Natural killer cell (primary cell): ENCODE measurements around the gene PTTG1. TPM values are rescaled to one million over a fixed set of nuclear protein-coding genes. Genes with fewer than 3 reads are reported as not detected.
A peak's percentile ranks its signal among the peaks of the same experiment; 100 is the strongest.

Experiments
- ATAC-seq, 3 donors: fragments of 150-1000 bp in 2 of 3; fragments of 200-7000 bp in 1 of 3; cut with Tn5 transposase; 1 replicate in 1 of 3; 2 replicates in 2 of 3; pipeline ENCODE4 v1.10.0; 2021; ENCODE audit warnings: mild to moderate bottlenecking in 2 of 3, moderate library complexity in 2 of 3
- DNase-seq, 2 donors: peaks; one replicate each; pipeline versions ENCODE4 v3.0.0 to v3.0.0-alpha.2; 2013 to 2021; ENCODE audit warnings: mixed read lengths in 1 of 2
- H3K27ac ChIP-seq: one replicate; pipeline ENCODE4 v1.5.1; 2013; ENCODE audit warnings: mild to moderate bottlenecking, low read length
- H3K27me3 ChIP-seq: one replicate; pipeline ENCODE4 v1.6.1; 2013; ENCODE audit warnings: low read length; ENCODE audit not compliant: control insufficient read depth, insufficient read depth
- H3K36me3 ChIP-seq: one replicate; pipeline ENCODE4 v1.6.1; 2013; ENCODE audit warnings: low read length; ENCODE audit not compliant: control insufficient read depth, insufficient read depth
- H3K4me1 ChIP-seq: one replicate; pipeline ENCODE4 v1.6.1; 2013; ENCODE audit warnings: low read length; ENCODE audit not compliant: control insufficient read depth, insufficient read depth
- H3K4me3 ChIP-seq: one replicate; pipeline ENCODE4 v1.5.1; 2013; ENCODE audit warnings: low read length
- H3K9me3 ChIP-seq: one replicate; pipeline ENCODE4 v1.6.1; 2013; ENCODE audit warnings: low read length; ENCODE audit not compliant: control insufficient read depth, insufficient read depth
- H3K27ac Mint-ChIP-seq, 2 donors: one replicate each; pipeline ENCODE4 v1.8.0; 2022; ENCODE audit warnings: mild to moderate bottlenecking in 2 of 2, mixed read lengths in 2 of 2, moderate library complexity in 1 of 2
- H3K27me3 Mint-ChIP-seq, 2 donors: one replicate each; pipeline ENCODE4 v1.8.0; 2022; ENCODE audit warnings: low read depth in 2 of 2, mixed read lengths in 2 of 2
- H3K36me3 Mint-ChIP-seq: one replicate; pipeline ENCODE4 v1.8.0; 2022; ENCODE audit warnings: mixed read lengths
- H3K4me1 Mint-ChIP-seq, 2 donors: one replicate each; pipeline ENCODE4 v1.8.0; 2022; ENCODE audit warnings: mixed read lengths in 2 of 2
- H3K4me3 Mint-ChIP-seq: one replicate; pipeline ENCODE4 v1.8.0; 2022; ENCODE audit warnings: mild to moderate bottlenecking, moderate library complexity, mixed read lengths
- H3K9me3 Mint-ChIP-seq, 2 donors: one replicate each; pipeline ENCODE4 v1.8.0; 2022; ENCODE audit warnings: mixed read lengths in 2 of 2
- WGBS: methylation state at CpG from one replicate; pipeline ENCODE4 v1.1.7; 2013; ENCODE audit warnings: missing lambda C conversion rate; ENCODE audit not compliant: insufficient coverage; 5-methylcytosine and 5-hydroxymethylcytosine counted together
- intact Hi-C: fragments of 100-400 bp; cut with micrococcal nuclease; formaldehyde crosslinking; loops from one replicate; pipeline ENCODE4 v1.14.2; 2022
- total RNA-seq, 4 donors: library from RNA; stranded (reverse); fragments of 120-200 nt in 1 of 4; gene quantifications; one replicate each; pipeline versions ENCODE4 v1.2.3 to v1.2.4, GENCODE V29; 2013 to 2022
- TF ChIP-seq, protein P1 (sequence below): fragments of 200-600 bp; IDR thresholded peaks from one replicate; pipeline ENCODE4 v1.8.0; 2022; ENCODE audit warnings: antibody characterized with exemption

PTTG1 gene
- total RNA-seq = 10 to 100 TPM; 11.7 to 14.8 (median 12.1) TPM
- 14.6 TPM for total RNA-seq (2013)

DNA sequence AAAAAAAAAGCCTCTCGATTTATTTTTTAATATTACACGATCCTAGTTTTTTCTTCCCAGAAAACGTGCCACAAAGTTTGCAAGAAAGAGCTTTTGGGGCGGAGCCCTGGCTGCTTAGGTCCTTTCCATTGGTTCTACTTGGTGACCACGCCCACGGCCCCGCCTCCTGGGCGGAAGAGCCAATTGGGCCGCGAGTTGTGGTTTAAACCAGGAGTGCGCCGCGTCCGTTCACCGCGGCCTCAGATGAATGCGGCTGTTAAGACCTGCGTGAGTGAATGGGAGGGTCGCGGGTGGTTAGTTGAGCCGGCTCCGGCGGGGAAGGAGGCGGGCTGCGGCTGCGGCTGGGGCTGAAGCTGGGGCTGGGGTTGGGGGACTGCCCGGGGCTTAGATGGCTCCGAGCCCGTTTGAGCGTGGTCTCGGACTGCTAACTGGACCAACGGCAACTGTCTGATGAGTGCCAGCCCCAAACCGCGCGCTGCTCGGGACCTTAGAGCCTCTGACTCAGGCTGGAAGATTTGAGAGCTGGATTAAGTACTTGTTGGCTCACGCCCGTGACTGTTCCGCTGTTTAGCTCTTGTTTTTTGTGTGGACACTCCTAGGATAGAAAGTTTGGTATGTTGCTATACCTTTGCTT is at the start of gene PTTG1:
TSS of gene PTTG1 (plus strand) at position 231 of the 634 bp plus-strand sequence. CDS start 458 bp downstream, outside the sequence.
- no peaks in the 10 kb centered on the region for H3K36me3 Mint-ChIP-seq
- DNase-seq (peak; percentile 92 to 96), ATAC-seq (peak; percentile 68 to 85 (median 78))
- Histone ChIP-seq H3K36me3 (no peaks in the 10 kb centered on the region), H3K4me1 (peaks cover 19% of the 10 kb centered on the region), H3K4me3 (peak within 1 kb of the TSS; percentile 63), H3K27me3 (no peaks in the 10 kb centered on the region), H3K27ac (peak within 1 kb of the TSS; percentile 83), H3K9me3 (no peaks in the 10 kb centered on the region)
- peaks cover 61 to 63% of the 10 kb centered on the region in 2 donors for H3K4me1 Mint-ChIP-seq
- WGBS = 0% methylated on average over 38 of the region's 39 CpGs
- H3K4me3 Mint-ChIP-seq = peak within 1 kb of the TSS; percentile 96
- intact Hi-C loops = loop anchor here (1.0 to 5.0 kb wide), 3 partner anchors 46 to 1213 kb away; partner anchors contain the start of gene RNF145
- no peaks in the 10 kb centered on the region for H3K9me3 Mint-ChIP-seq
- H3K27me3 Mint-ChIP-seq = no peaks in the 10 kb centered on the region
- H3K27ac Mint-ChIP-seq = peak within 1 kb of the TSS; percentile 99
- TF ChIP-seq, protein P1, sequence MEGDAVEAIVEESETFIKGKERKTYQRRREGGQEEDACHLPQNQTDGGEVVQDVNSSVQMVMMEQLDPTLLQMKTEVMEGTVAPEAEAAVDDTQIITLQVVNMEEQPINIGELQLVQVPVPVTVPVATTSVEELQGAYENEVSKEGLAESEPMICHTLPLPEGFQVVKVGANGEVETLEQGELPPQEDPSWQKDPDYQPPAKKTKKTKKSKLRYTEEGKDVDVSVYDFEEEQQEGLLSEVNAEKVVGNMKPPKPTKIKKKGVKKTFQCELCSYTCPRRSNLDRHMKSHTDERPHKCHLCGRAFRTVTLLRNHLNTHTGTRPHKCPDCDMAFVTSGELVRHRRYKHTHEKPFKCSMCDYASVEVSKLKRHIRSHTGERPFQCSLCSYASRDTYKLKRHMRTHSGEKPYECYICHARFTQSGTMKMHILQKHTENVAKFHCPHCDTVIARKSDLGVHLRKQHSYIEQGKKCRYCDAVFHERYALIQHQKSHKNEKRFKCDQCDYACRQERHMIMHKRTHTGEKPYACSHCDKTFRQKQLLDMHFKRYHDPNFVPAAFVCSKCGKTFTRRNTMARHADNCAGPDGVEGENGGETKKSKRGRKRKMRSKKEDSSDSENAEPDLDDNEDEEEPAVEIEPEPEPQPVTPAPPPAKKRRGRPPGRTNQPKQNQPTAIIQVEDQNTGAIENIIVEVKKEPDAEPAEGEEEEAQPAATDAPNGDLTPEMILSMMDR = no peak

DNA sequence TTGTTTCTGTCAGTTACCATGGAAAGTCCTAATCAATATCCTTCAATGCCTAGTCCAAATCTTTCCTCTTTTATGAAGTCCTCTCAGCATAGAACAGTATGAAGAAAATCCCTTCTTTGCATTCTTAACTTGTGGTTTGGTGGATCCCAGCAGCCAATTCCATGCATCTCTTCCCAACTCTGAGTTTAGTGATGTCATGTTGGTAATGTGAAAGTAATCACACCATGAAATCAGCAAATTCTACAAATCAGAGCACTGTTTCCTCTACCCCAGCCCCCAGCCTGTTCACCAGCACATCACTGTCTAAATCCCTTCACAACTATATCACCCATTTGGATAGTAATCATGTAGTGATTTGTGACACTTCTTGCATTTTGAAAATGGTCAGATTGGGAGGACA is 46.5 kb upstream of the PTTG1 start:
- Mint-ChIP-seq H3K27me3 (peaks cover 45 to 75% of the 10 kb centered on the region in 2 donors), H3K4me1 (peaks cover 0 to 1% of the 10 kb centered on the region in 2 donors), H3K9me3 (no peaks in the 10 kb centered on the region), H3K36me3 (no peaks in the 10 kb centered on the region), H3K4me3 (no peak overlapping the region), H3K27ac (no peak overlapping the region)
- Histone ChIP-seq H3K36me3 (no peaks in the 10 kb centered on the region), H3K27me3 (peaks cover 14% of the 10 kb centered on the region), H3K9me3 (no peaks in the 10 kb centered on the region), H3K27ac (no peak overlapping the region), H3K4me1 (peaks cover 4% of the 10 kb centered on the region), H3K4me3 (no peak overlapping the region)
- TF ChIP-seq, protein P1 = no peak
- intact Hi-C loops = no loop called here
- DNase-seq (no peak), ATAC-seq (no peak)

DNA sequence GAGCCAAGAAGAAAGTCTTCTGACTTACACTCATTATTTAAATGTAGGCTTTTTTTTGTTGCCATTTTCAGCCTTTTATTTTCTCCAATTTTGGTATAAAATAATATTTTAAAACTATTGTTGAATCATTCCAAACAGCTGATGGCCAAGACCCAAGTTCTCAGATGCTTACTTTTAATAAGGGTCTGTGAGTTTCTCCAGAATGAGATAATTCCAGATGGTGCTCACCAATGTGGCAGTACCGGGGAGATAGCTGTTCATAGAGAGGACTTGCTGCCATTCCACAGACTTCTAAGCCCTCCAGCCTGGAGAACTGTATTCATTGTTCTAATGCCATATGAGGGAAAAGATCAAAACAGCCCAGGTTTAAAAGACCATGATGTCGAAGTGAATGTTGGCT is 46.0 kb upstream of the PTTG1 start:
- TF ChIP-seq, protein P1 = no peak

DNA sequence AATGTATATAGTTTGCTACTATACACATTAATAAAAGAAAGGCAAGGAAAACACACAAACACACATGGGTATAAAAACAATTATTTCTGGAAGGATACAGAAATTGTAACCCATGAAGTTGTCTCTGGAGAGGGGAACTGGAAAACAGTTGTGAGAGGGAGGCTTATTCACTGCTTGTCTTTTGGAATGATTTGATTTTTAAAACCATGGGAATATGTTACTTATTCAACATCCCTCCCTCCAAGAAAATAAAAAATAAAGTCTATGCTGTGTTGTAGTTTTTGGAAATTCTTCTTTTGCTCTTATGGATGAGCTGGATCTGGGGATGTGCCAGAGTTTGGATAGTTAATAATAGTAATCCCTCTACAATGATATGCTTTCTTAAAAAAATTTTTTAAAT is 45.2 kb upstream of the PTTG1 start:
- Mint-ChIP-seq H3K9me3 (no peaks in the 10 kb centered on the region), H3K36me3 (no peaks in the 10 kb centered on the region), H3K27me3 (peaks cover 38 to 71% of the 10 kb centered on the region in 2 donors), H3K4me3 (no peak overlapping the region), H3K4me1 (no peaks in the 10 kb centered on the region), H3K27ac (no peak overlapping the region)
- TF ChIP-seq, protein P1 = no peak
- ATAC-seq = no peak
- H3K27ac ChIP-seq = no peak overlapping the region
- no peaks in the 10 kb centered on the region for H3K36me3 ChIP-seq
- intact Hi-C loops = no loop called here
- H3K4me3 ChIP-seq = no peak overlapping the region
- no peaks in the 10 kb centered on the region for H3K9me3 ChIP-seq
- no peaks in the 10 kb centered on the region for H3K4me1 ChIP-seq
- H3K27me3 ChIP-seq = peaks cover 5% of the 10 kb centered on the region
- DNase-seq = no peak

More for the DNA sequence above, 46.0 kb upstream of the PTTG1 start:
- H3K27ac ChIP-seq = no peak overlapping the region
- WGBS = 92% methylated on average over 2 of the region's 2 CpGs
- H3K9me3 ChIP-seq = no peaks in the 10 kb centered on the region
- Mint-ChIP-seq H3K36me3 (no peaks in the 10 kb centered on the region), H3K9me3 (no peaks in the 10 kb centered on the region), H3K27me3 (peaks cover 43 to 71% of the 10 kb centered on the region in 2 donors), H3K4me3 (no peak overlapping the region), H3K4me1 (no peaks in the 10 kb centered on the region), H3K27ac (no peak overlapping the region)
- ATAC-seq (no peak), DNase-seq (no peak)
- H3K4me3 ChIP-seq = no peak overlapping the region
- no peaks in the 10 kb centered on the region for H3K36me3 ChIP-seq
- H3K27me3 ChIP-seq = peaks cover 10% of the 10 kb centered on the region
- intact Hi-C loops = no loop called here
- H3K4me1 ChIP-seq = no peaks in the 10 kb centered on the region
